Stimulated activated CD4-positive, alpha-beta T cell treated with anti-CD3 and anti-CD28 coated beads, Interleukin-15, amount 100 ng/mL, for 1 hour (primary cell): ENCODE data around the gene C16orf89.

Experiments
- DNase-seq, 2 donors: peaks; one replicate each; pipeline ENCODE4 v3.0.0-alpha.2; 2020; ENCODE audit warnings: low read depth in 1 of 2, low spot score in 1 of 2

C16orf89 gene

GRCh38 chr16:5006348-5007193 is 59.2 kb downstream of the C16orf89 start:
- DNase-seq, result no peak

GRCh38 chr16:5005916-5006315 is 59.8 kb downstream of the C16orf89 start:
- DNase-seq, result no peak

GRCh38 chr16:5004311-5004710 is 61.4 kb downstream of the C16orf89 start:
- DNase-seq, result no peak

GRCh38 chr16:5003828-5004227 is 61.9 kb downstream of the C16orf89 start:
- DNase-seq, result no peak

GRCh38 chr16:5003211-5003610 is 62.5 kb downstream of the C16orf89 start:
- no peak for DNase-seq

- DNase-seq, result no peak
Measured at GRCh38 chr16:5002699-5003143, 63.0 kb downstream of the C16orf89 start.

- no peak for DNase-seq
Measured at GRCh38 chr16:5001986-5002385, 63.8 kb downstream of the C16orf89 start.

- no peak for DNase-seq
Measured at GRCh38 chr16:5001571-5001970, 64.2 kb downstream of the C16orf89 start.

- no peak for DNase-seq
Measured at GRCh38 chr16:5000573-5001001, 65.2 kb downstream of the C16orf89 start.

- DNase-seq, result no peak
Measured at GRCh38 chr16:4994719-4995434, 70.9 kb downstream of the C16orf89 start.
